ENCODE measurements around the gene GPR37L1. TPM values are rescaled to one million over a fixed set of nuclear protein-coding genes. Genes with fewer than 3 reads are reported as not detected.
A peak's percentile ranks its signal among the peaks of the same experiment; 100 is the strongest.

Gene GPR37L1
- total RNA-seq, 1 donor from 2014 or later, result not detected

DNA sequence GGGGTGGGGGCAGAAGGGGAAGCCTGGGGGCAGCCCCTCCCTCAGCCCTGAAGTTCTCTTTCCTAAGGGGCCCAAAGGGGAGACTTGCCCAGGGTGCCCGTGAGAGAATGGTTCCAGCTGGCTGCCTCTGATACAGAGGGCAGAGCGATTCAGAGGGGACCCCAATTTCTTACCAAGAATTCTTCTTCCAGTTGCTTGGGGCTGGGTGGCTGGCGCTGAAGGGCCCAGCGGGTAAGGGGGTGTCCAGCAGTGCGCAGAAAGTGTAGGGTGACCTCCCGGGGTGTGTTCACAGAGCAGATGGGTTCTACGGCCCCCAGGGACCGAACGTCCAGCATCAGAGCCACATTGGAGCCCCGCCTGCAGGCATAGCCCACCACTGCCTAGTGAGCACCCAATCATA is 35.2 kb downstream of the GPR37L1 start:
- H3K9me3 Mint-ChIP-seq, result no peaks in the 10 kb centered on the region
- no peak for DNase-seq (ENCODE audit: low spot score)
- peak overlapping the region; percentile 98 for H3K4me3 Mint-ChIP-seq
- intact Hi-C loops (cut with micrococcal nuclease), result no loop called here
- H3K36me3 Mint-ChIP-seq (ENCODE audit: low read depth), result peaks cover 63% of the 10 kb centered on the region
- H3K27me3 Mint-ChIP-seq (ENCODE audit: insufficient read depth), result no peaks in the 10 kb centered on the region
- H3K27ac Mint-ChIP-seq, result no peak overlapping the region
- peaks cover 68% of the 10 kb centered on the region for H3K4me1 Mint-ChIP-seq (ENCODE audit: low read depth)

DNA sequence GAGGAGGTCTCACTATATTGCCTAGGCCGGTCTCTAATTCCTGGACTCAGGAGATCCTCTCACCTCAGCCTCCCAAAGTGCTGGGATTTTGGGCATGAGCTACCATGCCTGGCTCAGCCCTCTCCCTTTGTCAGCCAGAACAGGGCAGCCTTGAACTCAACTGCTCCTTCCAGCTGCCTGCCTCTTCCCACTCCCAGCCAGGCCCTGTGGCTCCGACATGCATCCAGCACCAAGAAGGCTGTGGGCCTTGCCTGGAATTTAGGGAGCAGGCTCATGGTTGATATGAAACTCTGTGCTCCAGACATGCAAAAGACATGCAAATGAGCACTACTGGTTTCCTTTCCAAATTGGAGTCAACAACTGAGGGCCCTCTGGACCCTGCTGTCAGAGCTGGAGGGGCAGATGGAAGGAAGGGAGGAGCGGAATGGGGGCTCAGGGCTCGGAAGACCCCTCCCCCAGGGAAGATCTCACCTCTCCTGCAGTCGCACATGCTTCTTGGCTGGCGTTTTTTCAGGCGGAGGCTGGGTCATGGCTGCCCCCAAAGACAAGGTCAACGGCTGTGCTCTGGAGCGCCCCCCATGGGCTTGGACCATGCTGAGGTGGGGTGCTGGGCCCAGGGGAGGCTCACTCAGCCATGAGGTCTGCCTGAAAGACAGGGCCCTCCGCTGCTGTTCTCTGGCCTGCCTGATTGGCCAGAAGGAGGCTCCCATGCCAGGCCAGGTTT is 36.3 kb downstream of the GPR37L1 start:
- peaks cover 55% of the 10 kb centered on the region for H3K36me3 Mint-ChIP-seq (ENCODE audit: low read depth)
- intact Hi-C loops (cut with micrococcal nuclease), result loop anchor here (1.0 kb wide), 1 partner anchor 14 kb away; no protein-coding TSS in a partner anchor
- no peak for DNase-seq (ENCODE audit: low spot score)

DNA sequence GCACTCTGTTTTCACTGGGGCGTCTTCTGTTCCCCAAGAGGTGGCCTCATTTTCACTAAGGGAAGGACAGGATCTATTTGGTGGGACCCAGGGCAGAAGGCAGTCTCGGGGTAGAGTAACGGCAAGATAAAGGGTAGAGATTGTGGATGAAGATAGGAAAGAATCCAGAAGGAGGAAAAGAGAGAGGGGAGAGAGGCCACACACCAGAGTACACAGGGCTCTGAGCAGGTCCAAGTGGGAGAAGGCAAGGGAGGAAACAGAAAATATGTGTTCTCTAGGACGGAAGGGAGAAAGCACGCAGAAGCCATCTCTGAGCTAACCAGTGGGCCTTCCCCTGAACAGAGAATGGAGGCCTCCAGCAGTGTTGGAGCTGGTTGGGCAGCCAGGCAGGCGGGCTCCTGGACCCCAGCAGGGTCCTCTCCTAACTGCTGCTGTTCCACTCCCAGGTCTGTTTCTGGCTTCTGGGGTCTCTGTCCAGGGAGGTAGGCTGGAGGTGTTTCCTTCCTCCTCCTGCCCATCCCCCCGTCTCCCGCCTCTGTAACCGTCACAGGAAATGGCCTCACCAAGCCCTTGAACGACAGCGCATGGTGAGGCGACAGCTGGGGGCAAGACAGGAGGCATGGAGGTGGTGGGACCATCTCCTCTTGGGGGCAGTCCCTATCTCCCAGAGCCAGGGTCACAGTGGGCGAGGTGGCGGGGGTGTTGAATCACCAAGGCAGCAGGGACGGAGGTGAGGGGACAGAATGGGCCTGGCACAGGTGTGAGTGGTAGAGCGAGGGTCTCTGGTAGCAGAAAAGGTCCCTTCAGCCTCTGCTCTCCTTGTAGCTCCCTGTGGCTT is 37.0 kb downstream of the GPR37L1 start:
- Mint-ChIP-seq H3K4me3 (peak overlapping the region; percentile 98), H3K4me1 (ENCODE audit: low read depth) (peaks cover 78% of the 10 kb centered on the region), H3K9me3 (no peaks in the 10 kb centered on the region), H3K27me3 (ENCODE audit: insufficient read depth) (no peaks in the 10 kb centered on the region), H3K36me3 (ENCODE audit: low read depth) (peaks cover 48% of the 10 kb centered on the region), H3K27ac (peak overlapping the region; percentile 94)
- peak; percentile 53 for DNase-seq (ENCODE audit: low spot score)
- intact Hi-C loops (cut with micrococcal nuclease), result loop anchor here (1.0 to 10.0 kb wide), 7 partner anchors 14 to 1165 kb away; partner anchors contain the start of genes KDM5B, KIF21B and TIMM17A

More for the DNA sequence above, 36.3 kb downstream of the GPR37L1 start:
- no peaks in the 10 kb centered on the region for H3K27me3 Mint-ChIP-seq (ENCODE audit: insufficient read depth)
- H3K27ac Mint-ChIP-seq, result peak overlapping the region; percentile 94
- H3K4me3 Mint-ChIP-seq, result peak overlapping the region; percentile 98
- peaks cover 74% of the 10 kb centered on the region for H3K4me1 Mint-ChIP-seq (ENCODE audit: low read depth)
- H3K9me3 Mint-ChIP-seq, result no peaks in the 10 kb centered on the region

DNA sequence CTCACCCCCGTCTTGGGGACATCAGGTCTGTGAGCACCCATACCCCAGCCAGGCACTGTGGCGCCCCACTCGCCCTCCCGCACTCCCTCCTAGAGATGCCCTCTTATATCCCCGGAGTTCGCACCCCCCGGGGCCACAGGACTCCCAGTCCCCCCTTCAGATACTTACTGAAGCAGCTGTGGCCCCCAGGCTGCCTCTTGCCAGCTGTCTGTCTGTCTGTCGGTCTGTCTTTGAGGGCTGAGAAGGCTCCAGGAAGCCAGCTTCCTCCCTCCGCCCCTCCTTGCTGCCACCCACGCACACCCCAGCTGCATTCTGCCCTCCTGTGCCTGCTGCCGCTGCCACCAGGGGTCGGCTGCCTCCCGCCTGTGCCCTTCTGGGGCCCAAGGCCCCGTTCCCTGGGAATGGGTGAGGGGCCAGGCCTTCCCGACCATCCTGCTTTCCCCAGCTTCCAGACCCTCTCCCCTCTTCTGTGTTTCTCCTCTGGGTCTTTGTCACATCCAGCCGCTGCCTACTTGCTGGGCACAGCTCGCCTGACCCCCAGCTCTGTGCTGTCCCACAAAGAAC is 37.7 kb downstream of the GPR37L1 start, which contains the start of gene PTPN7:
Gene PTPN7, minus strand, starts transcription at position 226 of the 564 bp plus-strand sequence. CDS start 1,200 bp downstream, outside the sequence.
- Mint-ChIP-seq H3K27ac (peak within 1 kb of the TSS; percentile 94), H3K4me1 (ENCODE audit: low read depth) (peaks cover 77% of the 10 kb centered on the region), H3K4me3 (peak within 1 kb of the TSS; percentile 98), H3K36me3 (ENCODE audit: low read depth) (peaks cover 41% of the 10 kb centered on the region), H3K9me3 (no peaks in the 10 kb centered on the region), H3K27me3 (ENCODE audit: insufficient read depth) (no peaks in the 10 kb centered on the region)
- intact Hi-C loops (cut with micrococcal nuclease), result loop anchor here (1.0 to 10.0 kb wide), 6 partner anchors 24 to 1164 kb away; partner anchors contain the start of genes KDM5B, KIF21B and TIMM17A
- peak; percentile 59 for DNase-seq (ENCODE audit: low spot score)

DNA sequence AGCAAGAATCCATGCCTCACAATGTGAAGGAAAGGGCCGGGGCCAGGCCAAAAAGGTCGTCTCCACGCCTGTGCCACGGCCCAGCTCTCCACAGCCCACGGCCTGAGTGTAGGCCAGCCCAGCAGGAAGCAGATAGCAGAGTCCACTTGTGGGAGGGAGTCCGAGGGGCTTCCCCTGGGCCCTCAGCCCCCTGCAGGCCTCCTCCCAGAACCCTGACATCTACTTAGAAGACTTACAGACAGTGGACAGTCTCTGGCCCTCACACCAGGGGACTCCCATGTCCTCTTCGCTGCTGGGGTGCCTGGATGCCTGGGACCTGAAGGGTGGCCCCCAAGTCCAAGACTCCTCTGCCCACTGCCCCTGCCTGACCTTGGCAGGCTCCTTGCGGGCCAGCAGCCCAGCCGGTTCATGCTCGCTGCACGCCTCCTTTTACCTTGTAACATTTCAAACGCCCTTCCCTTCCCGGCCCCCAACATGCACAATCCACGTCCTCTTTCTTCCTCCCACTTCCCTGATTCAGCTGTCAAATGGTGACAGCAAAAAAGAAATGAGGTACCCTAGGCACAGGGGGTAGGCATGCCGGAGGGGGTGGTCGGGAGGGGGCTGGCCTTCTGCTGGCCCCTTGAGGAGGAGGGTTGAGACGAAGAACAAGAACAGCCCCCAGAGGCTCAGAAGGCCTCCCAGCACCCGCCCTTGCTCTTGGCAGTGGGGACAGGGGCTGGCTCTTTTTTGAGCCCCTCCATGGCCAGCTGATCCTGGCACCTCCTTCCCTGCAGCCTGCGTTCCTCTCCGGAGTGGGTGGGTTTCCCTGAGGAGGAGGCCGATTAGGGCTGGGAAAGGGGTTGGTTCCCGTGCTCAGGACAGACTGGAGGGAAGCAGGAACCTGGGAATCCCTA is 38.7 kb downstream of the GPR37L1 start:
- peaks cover 77% of the 10 kb centered on the region for H3K4me1 Mint-ChIP-seq (ENCODE audit: low read depth)
- H3K9me3 Mint-ChIP-seq, result no peaks in the 10 kb centered on the region
- intact Hi-C loops (cut with micrococcal nuclease), result loop anchor here (2.0 to 10.0 kb wide), 5 partner anchors 23 to 1163 kb away; partner anchors contain the start of genes KDM5B and KIF21B
- peak overlapping the region; percentile 94 for H3K27ac Mint-ChIP-seq
- peak overlapping the region; percentile 98 for H3K4me3 Mint-ChIP-seq
- H3K36me3 Mint-ChIP-seq (ENCODE audit: low read depth), result peaks cover 33% of the 10 kb centered on the region
- no peak for DNase-seq (ENCODE audit: low spot score)
- H3K27me3 Mint-ChIP-seq (ENCODE audit: insufficient read depth), result no peaks in the 10 kb centered on the region

DNA sequence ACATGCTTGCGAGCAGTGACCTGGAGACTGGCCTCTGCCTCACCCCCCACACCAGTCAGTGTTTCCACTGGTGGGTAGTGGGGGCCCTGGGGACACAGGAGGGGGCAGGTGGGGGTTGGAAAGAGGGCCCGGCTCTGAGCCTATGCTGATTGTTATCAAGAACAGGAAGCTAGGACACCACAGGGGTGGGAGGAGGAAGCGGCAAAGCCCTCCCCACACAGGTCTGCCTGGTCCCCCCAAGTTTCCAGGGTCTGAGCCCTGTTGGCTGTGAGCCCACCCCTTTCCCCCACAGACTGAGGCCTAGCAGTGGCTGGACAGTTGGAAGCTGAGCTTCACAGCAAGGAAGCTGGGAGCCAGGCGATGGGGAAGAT is 39.3 kb downstream of the GPR37L1 start:
- H3K4me3 Mint-ChIP-seq, result peak overlapping the region; percentile 98

DNA sequence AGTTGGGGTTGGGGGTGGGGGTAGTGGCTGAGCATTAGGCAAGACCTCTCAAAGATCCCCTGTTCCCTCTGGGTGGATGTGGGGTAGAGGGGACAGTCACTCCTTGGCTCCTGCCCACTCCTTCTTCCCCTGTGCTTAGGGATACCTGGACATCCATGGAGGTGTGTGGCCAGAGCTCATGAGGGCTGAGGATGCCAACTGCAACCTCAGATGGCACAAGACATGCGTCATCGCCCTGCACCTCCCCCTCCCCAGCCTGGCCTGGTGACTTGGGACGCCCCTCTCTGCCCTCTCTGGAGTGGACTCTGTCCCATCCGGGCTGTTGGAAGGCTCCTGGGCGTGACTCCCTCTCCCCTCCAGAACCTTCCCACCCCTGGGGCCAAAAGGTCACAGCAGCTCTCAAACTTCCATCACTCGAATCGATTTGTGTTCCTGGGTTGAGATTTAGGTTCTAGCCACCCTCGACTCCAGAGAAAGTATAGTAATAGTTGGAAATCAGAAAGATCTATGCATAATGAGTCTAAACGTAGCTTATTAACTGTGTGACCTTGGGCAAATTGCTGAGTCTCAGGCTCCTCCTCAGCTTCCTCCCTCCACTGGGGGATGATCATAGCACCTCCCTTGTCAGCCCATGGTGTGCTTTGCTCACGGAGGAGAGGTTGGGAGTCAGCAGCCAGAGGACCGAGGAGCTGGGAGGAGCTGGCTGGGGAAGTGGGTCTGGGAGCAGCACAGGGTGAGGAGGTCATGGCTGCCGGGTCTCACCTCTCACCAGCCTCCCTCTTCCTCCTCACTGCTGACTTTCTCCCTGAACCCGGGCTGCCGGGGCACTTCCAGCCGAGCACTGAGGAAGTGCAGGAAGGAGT is 39.9 kb downstream of the GPR37L1 start:
- H3K27ac Mint-ChIP-seq, result peak overlapping the region; percentile 94
- no peak for DNase-seq (ENCODE audit: low spot score)
- H3K27me3 Mint-ChIP-seq (ENCODE audit: insufficient read depth), result no peaks in the 10 kb centered on the region
- peaks cover 76% of the 10 kb centered on the region for H3K4me1 Mint-ChIP-seq (ENCODE audit: low read depth)
- H3K4me3 Mint-ChIP-seq, result peak overlapping the region; percentile 98
- H3K36me3 Mint-ChIP-seq (ENCODE audit: low read depth), result peaks cover 25% of the 10 kb centered on the region
- no peaks in the 10 kb centered on the region for H3K9me3 Mint-ChIP-seq
- intact Hi-C loops (cut with micrococcal nuclease), result loop anchor here (5.0 to 10.0 kb wide), 4 partner anchors 645 to 1162 kb away; partner anchors contain the start of genes KDM5B and KIF21B

More for the DNA sequence above, 39.3 kb downstream of the GPR37L1 start:
- Mint-ChIP-seq H3K27ac (peak overlapping the region; percentile 94), H3K27me3 (ENCODE audit: insufficient read depth) (no peaks in the 10 kb centered on the region), H3K9me3 (no peaks in the 10 kb centered on the region), H3K4me1 (ENCODE audit: low read depth) (peaks cover 80% of the 10 kb centered on the region), H3K36me3 (ENCODE audit: low read depth) (peaks cover 31% of the 10 kb centered on the region)
- DNase-seq (ENCODE audit: low spot score), result peak; percentile 30
- intact Hi-C loops (cut with micrococcal nuclease), result loop anchor here (5.0 to 10.0 kb wide), 4 partner anchors 645 to 1163 kb away; partner anchors contain the start of genes KDM5B and KIF21B

DNA sequence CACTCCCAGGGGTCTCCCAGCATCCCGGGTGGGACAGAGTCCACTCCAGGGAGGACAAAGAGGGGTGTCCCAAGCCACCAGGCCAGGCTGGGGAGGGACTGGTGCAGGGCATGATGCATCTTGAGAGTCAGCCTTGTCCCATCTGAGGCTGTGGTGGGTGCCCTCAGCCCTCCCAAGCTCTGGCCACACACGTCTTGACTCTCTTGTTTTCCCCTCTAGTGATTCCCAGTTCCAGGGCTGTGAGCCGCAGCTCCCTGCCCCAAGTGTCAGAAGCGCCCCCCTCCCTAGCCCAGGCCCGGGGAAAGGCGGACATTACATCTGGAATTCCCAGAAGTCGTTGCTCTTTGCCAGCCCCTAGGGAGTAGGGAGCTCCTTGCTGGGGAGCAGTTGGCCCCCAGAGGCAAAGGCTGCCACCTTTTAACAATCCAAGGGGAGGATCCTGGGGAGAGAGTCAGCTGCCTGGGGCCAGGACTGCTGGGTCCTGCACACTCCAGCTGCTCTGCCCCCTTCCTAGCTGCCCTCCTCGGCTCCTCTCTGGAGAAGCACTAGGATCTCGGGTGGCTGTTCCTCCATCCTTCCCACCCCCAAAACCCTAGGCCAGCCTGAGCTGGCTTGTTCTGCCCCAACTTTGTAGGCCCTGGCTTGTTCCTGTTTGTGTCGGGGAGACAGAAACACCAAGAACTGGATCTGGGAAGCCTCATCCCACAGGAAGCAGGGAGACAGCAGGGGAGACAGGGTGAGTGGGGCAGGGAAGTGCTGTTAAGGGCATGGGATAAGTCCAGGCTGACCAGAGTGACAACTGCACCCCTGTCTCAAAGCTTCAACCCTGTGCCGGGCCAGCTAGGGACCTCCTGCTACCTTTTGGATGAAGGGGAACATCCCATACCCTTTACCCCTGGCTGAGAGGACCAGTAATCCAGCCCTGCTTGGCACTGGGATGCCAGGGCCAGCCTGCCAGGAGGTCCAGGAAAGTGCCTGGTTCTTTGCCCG is 40.9 kb downstream of the GPR37L1 start:
- peak overlapping the region; percentile 81 for H3K4me3 Mint-ChIP-seq
- H3K9me3 Mint-ChIP-seq, result no peaks in the 10 kb centered on the region
- peak overlapping the region; percentile 94 for H3K27ac Mint-ChIP-seq
- H3K27me3 Mint-ChIP-seq (ENCODE audit: insufficient read depth), result no peaks in the 10 kb centered on the region
- H3K36me3 Mint-ChIP-seq (ENCODE audit: low read depth), result peaks cover 16% of the 10 kb centered on the region
- DNase-seq (ENCODE audit: low spot score), result no peak
- H3K4me1 Mint-ChIP-seq (ENCODE audit: low read depth), result peaks cover 67% of the 10 kb centered on the region
- intact Hi-C loops (cut with micrococcal nuclease), result loop anchor here (5.0 to 10.0 kb wide), 4 partner anchors 644 to 1161 kb away; partner anchors contain the start of genes KDM5B and KIF21B

DNA sequence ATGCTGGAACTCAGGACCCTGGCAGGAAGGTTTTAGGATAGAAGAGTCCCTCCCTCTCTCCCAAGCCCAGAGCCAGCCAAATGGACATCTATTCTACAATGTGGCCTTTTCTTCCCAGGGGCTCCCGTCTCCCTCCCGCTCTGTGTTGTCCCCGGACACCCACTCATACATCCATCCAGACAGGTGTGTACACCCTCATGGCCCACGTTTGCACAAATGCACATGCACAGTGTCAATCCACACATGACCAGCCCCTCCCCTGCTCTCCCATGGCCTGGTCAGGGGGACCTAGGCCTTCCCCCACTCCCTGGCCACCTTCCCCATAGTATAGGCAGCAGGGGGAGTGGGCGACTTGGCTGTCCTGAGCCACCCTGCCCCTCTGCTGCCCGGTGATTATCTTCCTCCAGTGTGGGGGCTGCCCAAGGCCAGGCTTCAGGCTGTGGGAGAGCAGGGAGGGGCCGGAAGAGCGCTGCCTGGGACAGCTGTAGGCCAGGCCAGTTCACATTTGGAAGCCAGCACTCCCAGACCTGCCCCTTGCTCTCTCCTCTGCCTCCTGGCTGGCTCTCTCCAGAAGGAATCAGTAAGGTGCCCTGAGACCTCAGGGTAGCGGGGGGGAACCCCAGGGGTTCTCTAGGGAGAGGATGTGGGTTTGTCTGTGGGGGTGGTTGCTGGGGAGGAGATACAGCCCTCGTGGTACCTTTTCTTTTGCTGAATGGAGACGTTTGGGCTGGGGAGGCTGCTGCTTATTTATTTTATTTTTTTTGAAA is 41.7 kb downstream of the GPR37L1 start:
- peak; percentile 78 for DNase-seq (ENCODE audit: low spot score)
- Mint-ChIP-seq H3K36me3 (ENCODE audit: low read depth) (peaks cover 7% of the 10 kb centered on the region), H3K4me1 (ENCODE audit: low read depth) (peaks cover 63% of the 10 kb centered on the region), H3K9me3 (no peaks in the 10 kb centered on the region), H3K27ac (peak overlapping the region; percentile 94), H3K4me3 (peak overlapping the region; percentile 81), H3K27me3 (ENCODE audit: insufficient read depth) (no peaks in the 10 kb centered on the region)
- intact Hi-C loops (cut with micrococcal nuclease), result loop anchor here (5.0 to 10.0 kb wide), 4 partner anchors 643 to 1160 kb away; partner anchors contain the start of genes KDM5B and KIF21B

Data from activated T-helper 1 cell treated with anti-CD3 and anti-CD28 coated beads, Interleukin-12 subunit alpha, Interleukin-12 subunit beta, Interleukin-2, Interleukin-4 antibody, amounts not matched to agents 30 ng/mL and 10 ng/mL and 1 ng/mL, durations not matched to agents 14 hours and 24 hours and 36 hours (primary cell).